Astrocyte (in vitro differentiated cells and primary cell): ENCODE results near the gene CES2. TPM values are rescaled to one million over a fixed set of nuclear protein-coding genes. Genes with fewer than 3 reads are reported as not detected.
A peak's percentile ranks its signal among the peaks of the same experiment; 100 is the strongest.

ENCODE experiments used
- DNase-seq: peaks from one replicate; pipeline ENCODE4 v3.0.0-alpha.2; 2010; ENCODE audit warnings: low read depth
- FAIRE-seq: peaks from 2 replicates; lab custom pipeline; 2011; peaks lifted over from hg19 to GRCh38; lab: Jason Lieb, UNC
- H2AFZ ChIP-seq: 2 replicates; pipeline ENCODE4 v1.6.0; 2012; ENCODE audit warnings: low read depth, low read length, inconsistent platforms
- H3K27ac ChIP-seq: 2 replicates; pipeline ENCODE4 v1.5.1; 2011; ENCODE audit warnings: low read depth, low read length, inconsistent platforms
- H3K27me3 ChIP-seq: 2 replicates; pipeline ENCODE4 v1.6.0; 2011; ENCODE audit warnings: low read length, inconsistent platforms; ENCODE audit not compliant: insufficient read depth
- H3K36me3 ChIP-seq: 2 replicates; pipeline ENCODE4 v1.5.1; 2011; ENCODE audit warnings: low read length, inconsistent platforms; ENCODE audit not compliant: insufficient read depth
- H3K4me1 ChIP-seq: 2 replicates; pipeline ENCODE4 v1.5.1; 2011; ENCODE audit warnings: low read length, inconsistent platforms; ENCODE audit not compliant: insufficient read depth
- H3K4me2 ChIP-seq: 2 replicates; pipeline ENCODE4 v1.6.0; 2012; ENCODE audit warnings: low read length, inconsistent platforms
- H3K4me3 ChIP-seq: 2 replicates; pipeline ENCODE4 v1.5.1; 2011; ENCODE audit warnings: low read depth, mild to moderate bottlenecking, low read length, inconsistent platforms; ENCODE audit not compliant: insufficient read depth
- H3K79me2 ChIP-seq: 2 replicates; pipeline ENCODE4 v1.6.0; 2012; ENCODE audit warnings: mild to moderate bottlenecking, low read length, inconsistent platforms; ENCODE audit not compliant: insufficient read depth
- H3K9ac ChIP-seq: 2 replicates; pipeline ENCODE4 v1.6.0; 2012; ENCODE audit warnings: mild to moderate bottlenecking, low read length, inconsistent platforms
- H3K9me3 ChIP-seq: 2 replicates; pipeline ENCODE4 v1.5.1; 2012; ENCODE audit warnings: low read depth, mild to moderate bottlenecking, low read length, inconsistent platforms; ENCODE audit not compliant: insufficient read depth
- H4K20me1 ChIP-seq: 2 replicates; pipeline ENCODE4 v1.6.0; 2012; ENCODE audit warnings: low read length, inconsistent platforms; ENCODE audit not compliant: insufficient read depth
- H3K27ac Mint-ChIP-seq: one replicate; pipeline ENCODE4 v1.8.0; 2021; ENCODE audit warnings: mild to moderate bottlenecking, mixed read lengths; ENCODE audit not compliant: unreplicated experiment
- H3K27me3 Mint-ChIP-seq: one replicate; pipeline ENCODE4 v1.8.0; 2021; ENCODE audit warnings: low read depth, mixed read lengths; ENCODE audit not compliant: unreplicated experiment
- H3K36me3 Mint-ChIP-seq: one replicate; pipeline ENCODE4 v1.8.0; 2021; ENCODE audit warnings: low read depth, mixed read lengths; ENCODE audit not compliant: unreplicated experiment
- H3K4me1 Mint-ChIP-seq: one replicate; pipeline ENCODE4 v1.8.0; 2021; ENCODE audit warnings: low read depth, mixed read lengths; ENCODE audit not compliant: unreplicated experiment
- H3K4me3 Mint-ChIP-seq: one replicate; pipeline ENCODE4 v1.8.0; 2021; ENCODE audit warnings: mild to moderate bottlenecking, moderate library complexity, mixed read lengths; ENCODE audit not compliant: unreplicated experiment
- H3K9me3 Mint-ChIP-seq: one replicate; pipeline ENCODE4 v1.8.0; 2021; ENCODE audit warnings: mild to moderate bottlenecking, mixed read lengths; ENCODE audit not compliant: unreplicated experiment
- EZH2 ChIP-seq: IDR thresholded peaks from 2 replicates; pipeline ENCODE4 v1.6.1; 2012; ENCODE audit warnings: mild to moderate bottlenecking, low read length, inconsistent platforms; ENCODE audit not compliant: insufficient read depth
- total RNA-seq: library from RNA; stranded (reverse); gene quantifications from 2 replicates; pipeline ENCODE4 v1.2.1, GENCODE V29; 2021
- TF ChIP-seq, protein P1 (sequence below): IDR thresholded peaks from 2 replicates; pipeline ENCODE4 v1.5.1; 2011; ENCODE audit warnings: low read depth, mild to moderate bottlenecking, inconsistent platforms, low read length, moderate library complexity; ENCODE audit not compliant: insufficient read depth

The CES2 gene
- total RNA-seq, 1 donor from 2014 or later: 28.8 TPM

- Histone ChIP-seq H3K27ac (no peak overlapping the region), H3K79me2 (peaks cover 13% of the 10 kb centered on the region), H3K9ac (no peak overlapping the region), H3K4me1 (peaks cover 3% of the 10 kb centered on the region), H3K36me3 (peaks cover 14% of the 10 kb centered on the region), H4K20me1 (peaks cover 48% of the 10 kb centered on the region), H3K4me2 (peak overlapping the region; percentile 26), H2AFZ (no peak overlapping the region), H3K27me3 (no peaks in the 10 kb centered on the region), H3K9me3 (no peaks in the 10 kb centered on the region), H3K4me3 (no peak overlapping the region)
- FAIRE-seq: no peak
- Mint-ChIP-seq H3K4me1 (peaks cover 15% of the 10 kb centered on the region), H3K36me3 (peaks cover 13% of the 10 kb centered on the region), H3K27ac (no peak overlapping the region), H3K4me3 (no peak overlapping the region), H3K9me3 (no peaks in the 10 kb centered on the region), H3K27me3 (no peaks in the 10 kb centered on the region)
- DNase-seq: peak; percentile 80
- TF ChIP-seq EZH2: no peak
- TF ChIP-seq, protein P1, sequence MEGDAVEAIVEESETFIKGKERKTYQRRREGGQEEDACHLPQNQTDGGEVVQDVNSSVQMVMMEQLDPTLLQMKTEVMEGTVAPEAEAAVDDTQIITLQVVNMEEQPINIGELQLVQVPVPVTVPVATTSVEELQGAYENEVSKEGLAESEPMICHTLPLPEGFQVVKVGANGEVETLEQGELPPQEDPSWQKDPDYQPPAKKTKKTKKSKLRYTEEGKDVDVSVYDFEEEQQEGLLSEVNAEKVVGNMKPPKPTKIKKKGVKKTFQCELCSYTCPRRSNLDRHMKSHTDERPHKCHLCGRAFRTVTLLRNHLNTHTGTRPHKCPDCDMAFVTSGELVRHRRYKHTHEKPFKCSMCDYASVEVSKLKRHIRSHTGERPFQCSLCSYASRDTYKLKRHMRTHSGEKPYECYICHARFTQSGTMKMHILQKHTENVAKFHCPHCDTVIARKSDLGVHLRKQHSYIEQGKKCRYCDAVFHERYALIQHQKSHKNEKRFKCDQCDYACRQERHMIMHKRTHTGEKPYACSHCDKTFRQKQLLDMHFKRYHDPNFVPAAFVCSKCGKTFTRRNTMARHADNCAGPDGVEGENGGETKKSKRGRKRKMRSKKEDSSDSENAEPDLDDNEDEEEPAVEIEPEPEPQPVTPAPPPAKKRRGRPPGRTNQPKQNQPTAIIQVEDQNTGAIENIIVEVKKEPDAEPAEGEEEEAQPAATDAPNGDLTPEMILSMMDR: no peak
Measured at GRCh38 chr16:66886914-66887313, 48.4 kb upstream of the CES2 start.

GRCh38 chr16:66888647-66889615 lies 46.4 kb upstream of the CES2 start:
- no peaks in the 10 kb centered on the region for H3K27me3 Mint-ChIP-seq
- Histone ChIP-seq H3K27ac (no peak overlapping the region), H4K20me1 (peaks cover 44% of the 10 kb centered on the region), H3K4me1 (peaks cover 3% of the 10 kb centered on the region), H3K9ac (no peak overlapping the region), H3K4me2 (no peak overlapping the region), H3K4me3 (no peak overlapping the region), H3K36me3 (peaks cover 14% of the 10 kb centered on the region), H2AFZ (no peak overlapping the region), H3K9me3 (no peaks in the 10 kb centered on the region), H3K27me3 (no peaks in the 10 kb centered on the region), H3K79me2 (peaks cover 6% of the 10 kb centered on the region)
- no peak overlapping the region for H3K4me3 Mint-ChIP-seq
- peaks cover 15% of the 10 kb centered on the region for H3K4me1 Mint-ChIP-seq
- no peak overlapping the region for H3K27ac Mint-ChIP-seq
- DNase-seq (no peak), FAIRE-seq (no peak)
- TF ChIP-seq EZH2: no peak
- TF ChIP-seq, protein P1: no peak
- H3K36me3 Mint-ChIP-seq: peaks cover 13% of the 10 kb centered on the region
- no peaks in the 10 kb centered on the region for H3K9me3 Mint-ChIP-seq

DNA sequence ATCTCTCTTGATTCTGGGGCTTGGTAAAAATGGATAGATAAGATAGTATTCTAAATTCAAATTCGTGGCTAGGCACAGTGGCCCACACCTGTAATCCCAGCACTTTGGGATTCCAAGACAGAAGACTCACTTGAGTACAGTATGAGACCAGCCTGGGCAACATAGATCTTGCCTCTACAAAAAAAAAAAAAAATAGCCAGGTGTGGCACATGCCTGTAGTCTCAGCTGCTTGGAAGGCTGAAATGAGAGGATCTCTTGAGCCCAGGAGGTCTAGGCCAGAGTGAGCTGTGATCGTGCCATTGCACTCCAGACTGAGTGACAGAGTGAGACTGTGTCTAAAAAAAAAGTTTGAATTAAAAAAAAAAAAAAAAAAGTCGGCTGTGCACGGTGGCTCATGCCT lies 45.7 kb upstream of the CES2 start:
- Mint-ChIP-seq H3K27ac (no peak overlapping the region), H3K4me3 (no peak overlapping the region), H3K9me3 (no peaks in the 10 kb centered on the region), H3K27me3 (peaks cover under 1% of the 10 kb centered on the region), H3K36me3 (peaks cover 11% of the 10 kb centered on the region), H3K4me1 (peaks cover 15% of the 10 kb centered on the region)
- H3K36me3 ChIP-seq: peaks cover 9% of the 10 kb centered on the region
- H3K4me3 ChIP-seq: no peak overlapping the region
- no peak overlapping the region for H3K27ac ChIP-seq
- H3K4me2 ChIP-seq: no peak overlapping the region
- H3K79me2 ChIP-seq: peaks cover 6% of the 10 kb centered on the region
- peaks cover 3% of the 10 kb centered on the region for H3K4me1 ChIP-seq
- DNase-seq: no peak
- no peak overlapping the region for H2AFZ ChIP-seq
- no peaks in the 10 kb centered on the region for H3K9me3 ChIP-seq
- H4K20me1 ChIP-seq: peaks cover 39% of the 10 kb centered on the region
- TF ChIP-seq, protein P1: no peak
- H3K27me3 ChIP-seq: no peaks in the 10 kb centered on the region
- FAIRE-seq: no peak
- H3K9ac ChIP-seq: no peak overlapping the region
